WERI-Rb-1 (cell line): Measurements from ENCODE around the gene N4BP3.

Experiments
- DNase-seq: peaks from one replicate; pipeline ENCODE4 v3.0.0-alpha.2; 2020
- H3K27ac ChIP-seq: fragments of 250-450 bp; sonication (Bioruptor Pico); 2 replicates; pipeline ENCODE4 v1.5.1; 2020; ENCODE audit warnings: mild to moderate bottlenecking, moderate library complexity
- H3K27me3 ChIP-seq: fragments of 250-450 bp; sonication (Bioruptor Pico); 2 replicates; pipeline ENCODE4 v1.5.1; 2021; ENCODE audit warnings: mild to moderate bottlenecking, low read depth, moderate library complexity; ENCODE audit not compliant: insufficient read depth, severe bottlenecking
- H3K36me3 ChIP-seq: fragments of 250-450 bp; sonication (Bioruptor Pico); 2 replicates; pipeline ENCODE4 v1.5.1; 2020; ENCODE audit warnings: mild to moderate bottlenecking, moderate library complexity
- H3K4me3 ChIP-seq: 2 replicates; pipeline ENCODE4 v1.5.1; 2011; ENCODE audit warnings: low read depth, mild to moderate bottlenecking, control low read depth, low read length
- H3K9me3 ChIP-seq: fragments of 250-450 bp; sonication (Bioruptor Pico); 2 replicates; pipeline ENCODE4 v1.5.1; 2021; ENCODE audit warnings: mild to moderate bottlenecking, moderate library complexity; ENCODE audit not compliant: severe bottlenecking
- TF ChIP-seq, protein P1 (sequence below): IDR thresholded peaks from 2 replicates; pipeline ENCODE4 v1.5.1; 2011; ENCODE audit warnings: low read depth, mild to moderate bottlenecking, control low read depth, inconsistent platforms, low read length

Gene N4BP3

DNA sequence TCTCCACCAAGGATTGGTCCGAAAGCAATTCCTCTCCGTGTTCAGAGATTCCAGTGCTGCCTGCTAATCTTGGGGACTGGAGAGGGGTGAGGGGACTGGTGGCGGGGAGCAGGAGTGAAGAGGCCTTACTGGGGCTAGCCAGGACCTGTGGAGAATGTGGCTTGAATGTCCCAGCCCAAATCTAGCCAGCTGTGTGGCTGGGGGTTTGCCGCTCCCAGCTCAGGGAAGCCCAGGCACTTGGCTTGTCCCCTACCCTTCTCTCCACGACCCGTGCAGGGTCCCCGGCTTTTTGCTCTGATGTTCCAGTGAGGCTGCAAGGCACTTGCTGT is 2.4 kb downstream of the N4BP3 start:
- DNase-seq = no peak
- Histone ChIP-seq H3K36me3 (no peaks in the 10 kb centered on the region), H3K9me3 (no peaks in the 10 kb centered on the region), H3K4me3 (no peak overlapping the region), H3K27me3 (no peaks in the 10 kb centered on the region), H3K27ac (no peak overlapping the region)
- TF ChIP-seq, protein P1, sequence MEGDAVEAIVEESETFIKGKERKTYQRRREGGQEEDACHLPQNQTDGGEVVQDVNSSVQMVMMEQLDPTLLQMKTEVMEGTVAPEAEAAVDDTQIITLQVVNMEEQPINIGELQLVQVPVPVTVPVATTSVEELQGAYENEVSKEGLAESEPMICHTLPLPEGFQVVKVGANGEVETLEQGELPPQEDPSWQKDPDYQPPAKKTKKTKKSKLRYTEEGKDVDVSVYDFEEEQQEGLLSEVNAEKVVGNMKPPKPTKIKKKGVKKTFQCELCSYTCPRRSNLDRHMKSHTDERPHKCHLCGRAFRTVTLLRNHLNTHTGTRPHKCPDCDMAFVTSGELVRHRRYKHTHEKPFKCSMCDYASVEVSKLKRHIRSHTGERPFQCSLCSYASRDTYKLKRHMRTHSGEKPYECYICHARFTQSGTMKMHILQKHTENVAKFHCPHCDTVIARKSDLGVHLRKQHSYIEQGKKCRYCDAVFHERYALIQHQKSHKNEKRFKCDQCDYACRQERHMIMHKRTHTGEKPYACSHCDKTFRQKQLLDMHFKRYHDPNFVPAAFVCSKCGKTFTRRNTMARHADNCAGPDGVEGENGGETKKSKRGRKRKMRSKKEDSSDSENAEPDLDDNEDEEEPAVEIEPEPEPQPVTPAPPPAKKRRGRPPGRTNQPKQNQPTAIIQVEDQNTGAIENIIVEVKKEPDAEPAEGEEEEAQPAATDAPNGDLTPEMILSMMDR = no peak

DNA sequence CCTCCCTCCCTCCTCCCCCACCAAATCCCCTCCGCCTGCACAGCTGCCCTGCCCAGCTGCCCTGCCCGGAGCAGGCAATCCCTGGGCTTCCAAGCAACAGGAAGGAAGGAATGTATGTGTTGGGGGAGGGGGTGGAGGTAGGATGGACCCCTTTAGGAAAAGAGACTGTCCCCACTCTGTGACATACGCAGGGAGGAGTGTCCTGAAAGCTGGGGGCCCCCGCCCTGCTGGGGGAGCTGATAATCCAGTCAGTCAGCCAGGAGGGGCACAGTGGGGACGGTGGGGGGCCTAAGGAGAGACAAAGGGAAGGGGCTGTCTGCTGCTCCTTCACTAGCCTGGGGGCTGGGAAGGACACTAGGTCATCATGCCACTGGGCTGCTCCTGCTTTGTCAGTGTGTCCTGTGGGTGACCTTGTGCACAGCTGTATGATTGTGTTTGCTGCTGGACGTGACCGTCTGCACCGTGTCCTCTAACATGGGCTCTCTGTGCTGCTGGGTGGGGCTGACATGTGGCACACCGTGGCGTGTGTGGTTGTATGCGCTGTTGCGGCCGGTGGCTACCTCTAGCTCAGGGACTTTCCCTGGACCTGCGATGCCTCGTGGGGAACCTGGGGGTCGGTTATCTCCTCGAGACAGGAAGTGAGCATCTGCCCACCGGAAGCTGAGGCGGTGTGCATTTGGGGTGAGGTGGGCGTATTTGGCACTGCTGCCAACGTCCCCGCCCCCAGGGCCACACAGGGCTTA is 3.0 kb downstream of the N4BP3 start:
- no peak for DNase-seq
- Histone ChIP-seq H3K9me3 (no peaks in the 10 kb centered on the region), H3K27ac (no peak overlapping the region), H3K4me3 (no peak overlapping the region), H3K27me3 (no peaks in the 10 kb centered on the region), H3K36me3 (no peaks in the 10 kb centered on the region)
- TF ChIP-seq, protein P1 = no peak

DNA sequence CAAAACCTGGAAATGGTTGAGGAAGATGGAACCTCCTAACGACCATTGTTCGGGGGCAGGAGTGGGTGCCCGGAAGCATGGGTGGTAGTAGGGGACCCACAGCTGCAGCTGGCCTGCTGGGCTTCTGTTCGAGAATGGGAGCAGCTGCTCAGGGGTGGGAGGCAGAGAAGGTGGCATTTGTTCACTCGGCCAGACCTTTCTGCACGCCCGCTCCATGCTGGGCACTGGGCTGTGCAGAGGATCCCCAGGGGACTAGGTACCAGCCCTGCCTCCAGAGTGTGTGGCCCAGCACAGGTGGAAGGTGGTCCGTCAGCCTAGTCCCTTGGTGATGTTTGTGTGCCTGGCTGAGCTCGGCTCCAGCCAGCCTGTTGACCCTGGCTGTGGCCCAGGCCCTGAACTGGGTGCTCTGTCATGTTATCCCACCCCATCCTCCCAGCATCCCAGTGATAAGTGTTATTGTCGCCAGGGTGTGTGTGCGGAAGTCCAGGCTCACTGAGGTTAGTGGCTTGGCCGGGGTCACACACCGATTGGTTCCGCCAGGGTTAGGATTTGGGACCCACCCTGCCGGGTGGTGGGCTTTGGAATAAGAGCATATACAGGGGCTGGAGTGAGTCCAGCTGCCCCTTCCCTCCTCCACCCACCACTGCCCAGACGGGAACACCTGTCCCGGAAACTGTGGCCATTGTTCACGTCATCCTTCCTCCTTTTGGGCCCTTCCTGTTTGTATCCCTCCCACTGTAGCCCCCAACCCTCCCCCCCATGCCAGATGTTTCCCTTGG is 4.8 kb downstream of the N4BP3 start:
- TF ChIP-seq, protein P1 = no peak
- Histone ChIP-seq H3K4me3 (no peak overlapping the region), H3K27ac (no peak overlapping the region)

DNA sequence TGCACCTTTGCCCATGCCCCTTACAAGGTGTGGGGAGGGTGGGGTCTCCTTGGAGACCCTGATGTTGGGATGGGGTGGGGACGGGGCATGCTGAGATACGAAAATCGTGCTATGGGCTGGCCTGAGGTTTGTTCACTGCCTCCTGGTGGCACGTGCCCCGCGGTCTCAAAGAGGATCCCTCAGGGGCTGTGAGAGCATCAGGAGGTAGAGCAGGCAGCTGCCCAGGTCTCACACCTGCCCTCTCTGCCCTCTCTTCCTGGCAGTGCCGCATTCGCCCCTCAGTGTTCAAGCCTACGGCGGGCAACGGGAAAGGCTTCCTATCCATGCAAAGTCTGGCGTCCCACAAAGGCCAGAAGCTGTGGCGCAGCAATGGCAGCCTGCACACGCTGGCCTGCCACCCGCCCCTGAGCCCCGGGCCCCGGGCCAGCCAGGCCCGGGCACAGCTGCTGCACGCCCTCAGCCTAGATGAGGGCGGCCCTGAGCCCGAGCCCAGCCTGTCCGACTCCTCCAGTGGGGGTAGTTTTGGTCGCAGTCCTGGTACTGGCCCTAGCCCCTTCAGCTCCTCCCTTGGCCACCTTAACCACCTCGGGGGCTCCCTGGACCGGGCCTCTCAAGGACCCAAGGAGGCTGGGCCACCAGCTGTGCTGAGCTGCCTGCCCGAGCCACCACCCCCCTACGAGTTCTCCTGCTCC is 6.7 kb downstream of the N4BP3 start:
- no peak for DNase-seq
- TF ChIP-seq, protein P1 = no peak
- Histone ChIP-seq H3K4me3 (no peak overlapping the region), H3K9me3 (no peaks in the 10 kb centered on the region), H3K27ac (no peak overlapping the region), H3K36me3 (peaks cover 3% of the 10 kb centered on the region; the same call in 1 of the 2 replicates), H3K27me3 (no peaks in the 10 kb centered on the region)

More for the DNA sequence above, 4.8 kb downstream of the N4BP3 start:
- Histone ChIP-seq H3K36me3 (peaks cover 3% of the 10 kb centered on the region; the same call in 1 of the 2 replicates), H3K9me3 (no peaks in the 10 kb centered on the region), H3K27me3 (no peaks in the 10 kb centered on the region)
- no peak for DNase-seq

DNA sequence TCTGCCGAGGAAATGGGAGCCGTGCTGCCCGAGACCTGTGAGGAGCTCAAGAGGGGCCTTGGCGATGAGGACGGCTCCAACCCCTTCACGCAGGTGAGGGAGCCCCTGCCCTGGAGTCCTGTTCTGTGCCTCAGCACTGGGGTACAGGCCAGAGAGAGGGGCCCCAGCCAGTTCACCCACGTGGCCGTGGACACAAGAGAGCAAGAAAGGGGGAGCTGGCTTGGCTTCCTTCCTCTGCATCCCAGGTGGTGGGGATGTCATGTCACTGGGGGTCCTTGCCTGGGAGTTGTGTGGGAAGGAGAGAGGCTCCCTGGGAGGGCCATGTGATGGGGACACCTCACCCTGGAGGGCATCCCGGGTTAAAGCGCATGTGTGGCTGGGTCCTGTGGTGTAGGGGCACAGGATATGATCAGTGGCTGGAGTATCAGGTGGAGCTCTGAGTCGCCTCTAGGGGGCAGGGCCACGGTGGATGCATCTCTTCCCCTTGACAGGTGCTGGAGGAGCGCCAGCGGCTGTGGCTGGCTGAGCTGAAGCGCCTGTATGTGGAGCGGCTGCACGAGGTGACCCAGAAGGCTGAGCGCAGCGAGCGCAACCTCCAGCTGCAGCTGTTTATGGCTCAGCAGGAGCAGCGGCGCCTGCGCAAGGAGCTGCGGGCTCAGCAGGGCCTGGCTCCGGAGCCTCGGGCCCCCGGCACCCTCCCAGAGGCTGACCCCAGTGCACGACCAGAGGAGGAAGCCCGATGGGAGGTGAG is 7.5 kb downstream of the N4BP3 start:
- H3K4me3 ChIP-seq = no peak overlapping the region
- H3K27ac ChIP-seq = 0 out of 2 replicates have a peak overlapping the region, but pooled peaks have one; percentile 14
- no peaks in the 10 kb centered on the region for H3K9me3 ChIP-seq
- TF ChIP-seq, protein P1 = peak; percentile 75
- H3K27me3 ChIP-seq = no peaks in the 10 kb centered on the region
- peaks cover 3% of the 10 kb centered on the region; the same call in 1 of the 2 replicates for H3K36me3 ChIP-seq
- peak; percentile 87 for DNase-seq
